Endothelial cell of umbilical vein (primary cell): ENCODE results near the gene FBLIM1. TPM values are rescaled to one million over a fixed set of nuclear protein-coding genes. Genes with fewer than 3 reads are reported as not detected.
"Not testable (repeated sequence)": the region's sequence is repeated elsewhere in the genome, so short reads cannot be mapped to it uniquely, and the experiment has no call there.

Experiments used
- BruUV-seq: library from RNA; stranded (reverse); fragments of 400-500 nt; replicated peaks from 2 replicates; lab custom pipeline; 2021; lab: Mats Ljungman, UMichigan
- CTCF ChIA-PET: fragments of 300-600, 350-600 bp; sonication (Branson Sonifier 250); formaldehyde crosslinking; loops from one replicate; lab custom pipeline; 2021; ENCODE audit warnings: antibody characterized with exemption, inconsistent platforms; lab: Charles Lee
- POLR2A ChIA-PET: fragments of 300-600, 350-600 bp; sonication (Branson Sonifier 250); formaldehyde crosslinking; loops from one replicate; lab custom pipeline; 2021; ENCODE audit warnings: antibody characterized with exemption, inconsistent platforms; lab: Charles Lee
- DNase-seq: peaks from one replicate; pipeline ENCODE4 v3.0.0-alpha.2; 2011; ENCODE audit warnings: low read depth, low spot score
- FAIRE-seq: peaks from 2 replicates; lab custom pipeline; 2011; peaks lifted over from hg19 to GRCh38; lab: Jason Lieb, UNC
- H2AFZ ChIP-seq: 2 replicates; pipeline ENCODE4 v1.6.0; 2012; ENCODE audit warnings: low read depth, low read length, control low read depth, inconsistent platforms
- H3K27ac ChIP-seq: 2 replicates; pipeline ENCODE4 v1.5.1; 2011; ENCODE audit warnings: low read depth, mild to moderate bottlenecking, control low read depth, low read length, moderate library complexity; ENCODE audit not compliant: insufficient read depth
- H3K27me3 ChIP-seq, 2 experiments: 2 replicates each; pipeline versions ENCODE4 v1.6.0 to v1.6.1; 2011; ENCODE audit warnings: low read length in 2 of 2, mixed read lengths in 1 of 2; ENCODE audit not compliant: control insufficient read depth in 2 of 2, insufficient read depth in 2 of 2
- H3K36me3 ChIP-seq, 2 experiments: 2 replicates in 1 of 2; 3 replicates in 1 of 2; pipeline ENCODE4 v1.5.1; 2011; ENCODE audit warnings: low read length in 2 of 2, mild to moderate bottlenecking in 1 of 2, moderate library complexity in 1 of 2; ENCODE audit not compliant: control insufficient read depth in 2 of 2, insufficient read depth in 2 of 2; ENCODE audit errors: extremely low read depth in 1 of 2
- H3K4me1 ChIP-seq: 3 replicates; pipeline ENCODE4 v1.5.1; 2011; ENCODE audit warnings: mild to moderate bottlenecking, low read length; ENCODE audit not compliant: control insufficient read depth, insufficient read depth; ENCODE audit errors: extremely low read depth
- H3K4me2 ChIP-seq: 2 replicates; pipeline ENCODE4 v1.6.1; 2011; ENCODE audit warnings: low read length, control low read depth, mixed read lengths; ENCODE audit not compliant: insufficient read depth
- H3K4me3 ChIP-seq, 3 experiments: fragments of 200-600 bp in 1 of 3; sonication (generic), shearing (Covaris generic) in 1 of 3; replicated peaks in 1 of 3; 2 replicates each; pipeline ENCODE4 v1.5.1; 2011 to 2016; ENCODE audit warnings: control low read depth in 3 of 3, low read length in 3 of 3, mild to moderate bottlenecking in 2 of 3, inconsistent platforms in 1 of 3, low read depth in 1 of 3, moderate library complexity in 1 of 3; ENCODE audit not compliant: insufficient read depth in 1 of 3
- H3K79me2 ChIP-seq: 2 replicates; pipeline ENCODE4 v1.6.0; 2012; ENCODE audit warnings: low read length, inconsistent platforms; ENCODE audit not compliant: control insufficient read depth, insufficient read depth
- H3K9ac ChIP-seq: replicated peaks from 2 replicates; pipeline ENCODE3; 2011; ENCODE audit warnings: low read length, control low read depth; ENCODE audit not compliant: insufficient read depth; ENCODE audit errors: extremely low read depth
- H3K9me1 ChIP-seq: replicated peaks from 3 replicates; pipeline ENCODE4 v1.6.0; 2011; ENCODE audit warnings: mild to moderate bottlenecking, low read length; ENCODE audit not compliant: control insufficient read depth, insufficient read depth; ENCODE audit errors: extremely low read depth
- H3K9me3 ChIP-seq: replicated peaks from 2 replicates; pipeline ENCODE4 v1.5.1; 2012; ENCODE audit warnings: low read length, inconsistent platforms; ENCODE audit not compliant: control insufficient read depth, insufficient read depth
- H4K20me1 ChIP-seq: replicated peaks from 2 replicates; pipeline ENCODE3; 2011; ENCODE audit warnings: mild to moderate bottlenecking, low read length; ENCODE audit not compliant: control insufficient read depth, insufficient read depth; ENCODE audit errors: extremely low read depth
- EZH2 ChIP-seq: IDR thresholded peaks from 2 replicates; pipeline ENCODE4 v1.6.1; 2012; ENCODE audit warnings: borderline replicate concordance, low read depth, mild to moderate bottlenecking, moderate library complexity, low read length, inconsistent platforms; ENCODE audit not compliant: severe bottlenecking
- FOS ChIP-seq: IDR thresholded peaks from 2 replicates; pipeline ENCODE4 v1.6.1; 2011; ENCODE audit warnings: mild to moderate bottlenecking, low read length, moderate library complexity, borderline replicate concordance; ENCODE audit not compliant: insufficient read depth
- GATA2 ChIP-seq: IDR thresholded peaks from 2 replicates; pipeline ENCODE4 v1.7.0; 2011; ENCODE audit warnings: low read depth, mild to moderate bottlenecking, moderate library complexity, mixed read lengths, low read length; ENCODE audit not compliant: insufficient read length, insufficient read depth
- JUN ChIP-seq: IDR thresholded peaks from 2 replicates; pipeline ENCODE4 v1.6.1; 2011; ENCODE audit warnings: borderline replicate concordance, low read depth; ENCODE audit not compliant: insufficient read length, insufficient read depth
- MYC ChIP-seq: IDR thresholded peaks from one replicate; pipeline ENCODE4 v1.6.1; 2011; ENCODE audit warnings: mild to moderate bottlenecking, low read depth, low read length
- POLR2A ChIP-seq: IDR thresholded peaks from 2 replicates; pipeline ENCODE4 v1.6.1; 2012; ENCODE audit warnings: low read depth, mild to moderate bottlenecking, control low read depth, low read length
- POLR2AphosphoS5 ChIP-seq: IDR thresholded peaks from 2 replicates; pipeline ENCODE4 v1.6.1; 2012; ENCODE audit warnings: low read depth, mild to moderate bottlenecking, control low read depth, low read length, moderate library complexity; ENCODE audit not compliant: insufficient read depth
- dilution Hi-C: fragments of 300-500 bp; cut with MboI; formaldehyde crosslinking; loops from one replicate; pipeline ENCODE4 v1.15.0; 2019; ENCODE audit warnings: low sequenced_read_pairs; ENCODE audit not compliant: extremely low pct_ligation_motif_present
- intact Hi-C: fragments of 100-400 bp; cut with micrococcal nuclease; formaldehyde crosslinking; loops from one replicate; pipeline ENCODE4 v1.10.0; 2022
- polyA plus RNA-seq, 4 experiments: library from polyadenylated mRNA; depleted of rRNA in 3 of 4; stranded (reverse) in 3 of 4; unstranded in 1 of 4; fragments of >200 nt; gene quantifications; 2 replicates each; pipeline versions ENCODE4 v1.2.1 to v1.2.3, GENCODE V29; 2011 to 2012; ENCODE audit warnings: missing spikeins in 1 of 4
- total RNA-seq: library from RNA; stranded (reverse); gene quantifications from 2 replicates; pipeline ENCODE4 v1.2.3, GENCODE V29; 2021
- TF ChIP-seq, protein P1 (sequence below): IDR thresholded peaks from 2 replicates; pipeline ENCODE4 v1.6.1; 2011; ENCODE audit not compliant: insufficient read depth, insufficient read length
- TF ChIP-seq, protein P2 (sequence below), 2 donors: IDR thresholded peaks; 1 replicate in 1 of 2; 2 replicates in 1 of 2; pipeline ENCODE4 v1.5.1; 2011; ENCODE audit warnings: low read length in 2 of 2, mild to moderate bottlenecking in 2 of 2, moderate library complexity in 2 of 2, control low read depth in 1 of 2, inconsistent platforms in 1 of 2, low read depth in 1 of 2; ENCODE audit not compliant: insufficient read depth in 1 of 2; ENCODE audit errors: extremely low read depth in 1 of 2

The FBLIM1 gene
- total and polyA plus RNA-seq, 2 donors (not counting 3 experiments of a cell fraction or from before 2014, with no cell fraction given): 363 to 414 TPM

DNA sequence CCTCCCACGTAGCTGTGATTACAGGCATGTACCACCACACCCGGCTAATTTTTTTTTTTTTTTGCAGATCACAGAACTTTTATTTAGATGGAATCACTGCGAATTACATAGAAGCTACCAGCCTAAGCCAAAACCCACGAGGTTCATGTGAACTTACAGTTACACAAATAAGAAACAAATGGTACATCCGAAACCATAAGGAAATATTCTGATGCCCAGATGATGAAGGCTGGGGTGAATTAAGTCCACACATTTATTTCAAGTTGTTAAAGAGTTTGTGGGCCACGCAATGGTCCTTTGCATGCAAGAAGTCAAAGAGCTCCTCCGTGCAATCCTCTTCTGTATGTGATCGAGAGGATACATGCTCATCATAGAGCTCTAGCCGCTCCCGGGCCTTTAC is 48.5 kb downstream of the FBLIM1 start:
- no peak overlapping the region for H3K27ac ChIP-seq
- H3K79me2 ChIP-seq: no peaks in the 10 kb centered on the region
- dilution Hi-C loops: no loop called here
- H3K27me3 ChIP-seq: no peaks in the 10 kb centered on the region
- ChIA-PET POLR2A (interaction anchor here (0.6 kb wide), 1 partner anchor 550 kb away, joined by 5 read pairs; no protein-coding TSS in a partner anchor), CTCF (interaction anchor here (1.7 kb wide), 1 partner anchor 8 kb away, joined by 5 read pairs; no protein-coding TSS in a partner anchor)
- TF ChIP-seq, protein P1, sequence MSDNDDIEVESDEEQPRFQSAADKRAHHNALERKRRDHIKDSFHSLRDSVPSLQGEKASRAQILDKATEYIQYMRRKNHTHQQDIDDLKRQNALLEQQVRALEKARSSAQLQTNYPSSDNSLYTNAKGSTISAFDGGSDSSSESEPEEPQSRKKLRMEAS: no peak
- TF ChIP-seq POLR2A (no peak), EZH2 (no peak), FOS (no peak), MYC (no peak), GATA2 (no peak), JUN (no peak), POLR2AphosphoS5 (no peak)
- TF ChIP-seq, protein P2, sequence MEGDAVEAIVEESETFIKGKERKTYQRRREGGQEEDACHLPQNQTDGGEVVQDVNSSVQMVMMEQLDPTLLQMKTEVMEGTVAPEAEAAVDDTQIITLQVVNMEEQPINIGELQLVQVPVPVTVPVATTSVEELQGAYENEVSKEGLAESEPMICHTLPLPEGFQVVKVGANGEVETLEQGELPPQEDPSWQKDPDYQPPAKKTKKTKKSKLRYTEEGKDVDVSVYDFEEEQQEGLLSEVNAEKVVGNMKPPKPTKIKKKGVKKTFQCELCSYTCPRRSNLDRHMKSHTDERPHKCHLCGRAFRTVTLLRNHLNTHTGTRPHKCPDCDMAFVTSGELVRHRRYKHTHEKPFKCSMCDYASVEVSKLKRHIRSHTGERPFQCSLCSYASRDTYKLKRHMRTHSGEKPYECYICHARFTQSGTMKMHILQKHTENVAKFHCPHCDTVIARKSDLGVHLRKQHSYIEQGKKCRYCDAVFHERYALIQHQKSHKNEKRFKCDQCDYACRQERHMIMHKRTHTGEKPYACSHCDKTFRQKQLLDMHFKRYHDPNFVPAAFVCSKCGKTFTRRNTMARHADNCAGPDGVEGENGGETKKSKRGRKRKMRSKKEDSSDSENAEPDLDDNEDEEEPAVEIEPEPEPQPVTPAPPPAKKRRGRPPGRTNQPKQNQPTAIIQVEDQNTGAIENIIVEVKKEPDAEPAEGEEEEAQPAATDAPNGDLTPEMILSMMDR (IDR thresholded peaks at IDR 0.05; ENCODE audit: extremely low read depth in 1 of 2, insufficient read depth in 1 of 2, low read depth in 1 of 2, low read length in 2 of 2): no peak
- intact Hi-C loops: no loop called here
- no peak for FAIRE-seq
- no peaks in the 10 kb centered on the region for H4K20me1 ChIP-seq
- H3K4me1 ChIP-seq: no peaks in the 10 kb centered on the region
- no peak overlapping the region for H2AFZ ChIP-seq
- no peaks in the 10 kb centered on the region for H3K36me3 ChIP-seq
- no peaks in the 10 kb centered on the region for H3K9me3 ChIP-seq
- H3K9me1 ChIP-seq: no peaks in the 10 kb centered on the region
- DNase-seq: no peak
- BruUV-seq: no TSS peak
- no peak overlapping the region for H3K9ac ChIP-seq
- H3K4me2 ChIP-seq: no peak overlapping the region
- H3K4me3 ChIP-seq: no peak overlapping the region

DNA sequence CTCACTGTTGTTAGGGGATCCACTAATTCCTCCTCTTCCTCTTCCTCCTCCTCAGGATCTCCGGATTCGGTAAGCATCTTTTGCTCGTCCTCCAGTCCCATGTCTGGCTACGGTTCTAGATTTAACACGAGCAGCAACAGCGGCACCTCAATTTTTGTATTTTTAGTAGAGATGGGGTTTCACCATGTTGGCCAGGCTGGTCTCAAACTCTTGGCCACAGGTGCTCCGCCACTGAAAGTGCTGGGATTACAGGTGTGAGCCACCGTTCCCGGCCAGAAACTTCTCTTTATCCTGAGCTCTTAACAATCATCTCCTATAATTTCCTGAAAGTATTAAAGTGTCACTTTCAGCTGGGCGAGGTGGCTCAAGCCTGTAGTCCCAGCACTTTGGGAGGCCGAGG is 49.0 kb downstream of the FBLIM1 start, which contains the start of gene UQCRHL:
Gene UQCRHL, minus strand, starts transcription at position 101 of the 400 bp plus-strand sequence. Its CDS starts 0 bp downstream, at position 101.
- H3K4me3 ChIP-seq, BruUV-seq, POLR2A ChIA-PET, H3K4me1 ChIP-seq, intact Hi-C loops, H3K27ac ChIP-seq, FAIRE-seq, H3K9me3 ChIP-seq, H3K4me2 ChIP-seq, DNase-seq, H3K36me3 ChIP-seq, H3K9ac ChIP-seq, H3K9me1 ChIP-seq, H4K20me1 ChIP-seq, H3K79me2 ChIP-seq, H2AFZ ChIP-seq, H3K27me3 ChIP-seq, dilution Hi-C loops: not testable (repeated sequence)
- CTCF ChIA-PET: interaction anchor here (1.7 kb wide), 1 partner anchor 8 kb away, joined by 5 read pairs; no protein-coding TSS in a partner anchor
